Lower leg skin (tissue), 4 donors: ENCODE measurements around the gene JUP. TPM values are rescaled to one million over a fixed set of nuclear protein-coding genes. Genes with fewer than 3 reads are reported as not detected.

Experiments
- DNase-seq, 2 donors: peaks; one replicate each; pipeline ENCODE4 v3.0.0-alpha.2; 2019; ENCODE audit warnings: low spot score in 2 of 2
- H3K4me3 ChIP-seq: fragments of 200-600 bp; sonication (generic); 2 replicates; pipeline ENCODE4 v1.5.1; 2017; ENCODE audit warnings: mild to moderate bottlenecking, low read depth; ENCODE audit not compliant: poor library complexity, severe bottlenecking
- POLR2A ChIP-seq, 2 donors: fragments of 450-650 bp; IDR thresholded peaks; one replicate each; pipeline ENCODE4 v1.6.1; 2016 to 2017; ENCODE audit warnings: antibody characterized with exemption in 2 of 2, mild to moderate bottlenecking in 1 of 2, moderate library complexity in 1 of 2
- WGBS, 2 donors: methylation state at CpG; one replicate each; pipeline ENCODE4 v1.1.5; 2018; 5-methylcytosine and 5-hydroxymethylcytosine counted together
- intact Hi-C: fragments of 100-400 bp; cut with DNase I; formaldehyde crosslinking; loops from one replicate; pipeline ENCODE4 v1.15.0; 2023; ENCODE audit warnings: low total_unique reads
- total RNA-seq, 4 donors: library from RNA; depleted of rRNA; stranded (reverse); fragments of >200 nt; gene quantifications; one replicate each; pipeline ENCODE4 v1.1.0, GENCODE V29; 2016
- TF ChIP-seq, protein P1 (sequence below), 3 donors: fragments of 450-650 bp; IDR thresholded peaks; one replicate each; pipeline ENCODE4 v1.5.1; 2016; ENCODE audit warnings: antibody characterized with exemption in 3 of 3, mild to moderate bottlenecking in 3 of 3, moderate library complexity in 2 of 3

Gene JUP
- total RNA-seq, 4 donors from 2014 or later, result 1,980 to 2,336 (median 2,116) TPM

DNA sequence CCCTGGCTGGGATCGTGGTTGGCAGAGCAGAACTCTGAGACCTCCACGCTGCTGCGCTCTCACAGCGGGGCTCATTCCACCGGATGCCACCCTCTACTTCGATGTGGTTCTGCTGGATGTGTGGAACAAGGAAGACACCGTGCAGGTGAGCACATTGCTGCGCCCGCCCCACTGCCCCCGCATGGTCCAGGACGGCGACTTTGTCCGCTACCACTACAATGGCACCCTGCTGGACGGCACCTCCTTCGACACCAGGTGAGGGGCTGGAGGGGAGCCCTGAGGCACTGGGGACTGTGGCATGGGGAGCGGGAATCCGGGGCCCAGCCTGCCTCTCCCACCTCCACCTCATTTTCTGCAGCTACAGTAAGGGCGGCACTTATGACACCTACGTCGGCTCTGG, 31.5 kb upstream of the JUP start:
- intact Hi-C loops, result no loop called here
- 94 to 99% methylated on average over 20 of the region's 20 CpGs for WGBS, 2 donors

DNA sequence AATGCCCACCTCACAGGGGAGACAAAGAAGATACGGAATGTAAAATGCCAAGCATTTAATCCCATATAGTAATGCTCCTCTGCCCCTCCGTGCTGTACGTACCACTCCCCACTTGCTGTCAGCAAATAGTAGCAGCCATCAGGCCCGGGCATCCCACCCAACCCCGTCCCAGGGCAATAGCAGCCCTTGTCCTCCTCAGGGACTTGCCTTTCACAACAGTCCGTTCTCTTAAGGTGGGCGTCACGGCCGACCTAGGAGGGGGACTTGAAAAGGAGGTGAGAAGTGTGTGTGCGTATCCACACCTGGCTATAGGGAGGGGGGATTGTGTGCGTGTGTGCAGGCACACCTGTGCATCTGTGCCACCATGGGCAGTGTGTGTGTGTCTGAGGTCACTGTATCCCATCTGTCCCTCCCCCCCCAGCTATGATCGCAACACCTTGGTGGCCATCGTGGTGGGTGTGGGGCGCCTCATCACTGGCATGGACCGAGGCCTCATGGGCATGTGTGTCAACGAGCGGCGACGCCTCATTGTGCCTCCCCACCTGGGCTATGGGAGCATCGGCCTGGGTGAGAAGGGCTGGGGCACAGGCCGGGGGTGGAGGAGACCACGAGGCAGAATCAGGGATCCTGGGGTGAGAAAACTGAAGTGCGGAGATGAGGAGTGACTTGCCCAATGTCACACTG, 30.3 kb upstream of the JUP start:
- TF ChIP-seq, protein P1, sequence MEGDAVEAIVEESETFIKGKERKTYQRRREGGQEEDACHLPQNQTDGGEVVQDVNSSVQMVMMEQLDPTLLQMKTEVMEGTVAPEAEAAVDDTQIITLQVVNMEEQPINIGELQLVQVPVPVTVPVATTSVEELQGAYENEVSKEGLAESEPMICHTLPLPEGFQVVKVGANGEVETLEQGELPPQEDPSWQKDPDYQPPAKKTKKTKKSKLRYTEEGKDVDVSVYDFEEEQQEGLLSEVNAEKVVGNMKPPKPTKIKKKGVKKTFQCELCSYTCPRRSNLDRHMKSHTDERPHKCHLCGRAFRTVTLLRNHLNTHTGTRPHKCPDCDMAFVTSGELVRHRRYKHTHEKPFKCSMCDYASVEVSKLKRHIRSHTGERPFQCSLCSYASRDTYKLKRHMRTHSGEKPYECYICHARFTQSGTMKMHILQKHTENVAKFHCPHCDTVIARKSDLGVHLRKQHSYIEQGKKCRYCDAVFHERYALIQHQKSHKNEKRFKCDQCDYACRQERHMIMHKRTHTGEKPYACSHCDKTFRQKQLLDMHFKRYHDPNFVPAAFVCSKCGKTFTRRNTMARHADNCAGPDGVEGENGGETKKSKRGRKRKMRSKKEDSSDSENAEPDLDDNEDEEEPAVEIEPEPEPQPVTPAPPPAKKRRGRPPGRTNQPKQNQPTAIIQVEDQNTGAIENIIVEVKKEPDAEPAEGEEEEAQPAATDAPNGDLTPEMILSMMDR (IDR thresholded peaks at IDR 0.05), result no peak
- no peak for TF ChIP-seq POLR2A (IDR thresholded peaks at IDR 0.05)
- WGBS, 2 donors, result 94 to 95% methylated on average over 20 to 22 of the region's 23 CpGs
- DNase-seq, result no peak
- intact Hi-C loops, result no loop called here
- no peak overlapping the region for H3K4me3 ChIP-seq

More for the DNA sequence above, 31.5 kb upstream of the JUP start:
- H3K4me3 ChIP-seq, result no peak overlapping the region
- TF ChIP-seq, protein P1 (IDR thresholded peaks at IDR 0.05), result no peak
- TF ChIP-seq POLR2A (IDR thresholded peaks at IDR 0.05), result no peak
- DNase-seq, result no peak

DNA sequence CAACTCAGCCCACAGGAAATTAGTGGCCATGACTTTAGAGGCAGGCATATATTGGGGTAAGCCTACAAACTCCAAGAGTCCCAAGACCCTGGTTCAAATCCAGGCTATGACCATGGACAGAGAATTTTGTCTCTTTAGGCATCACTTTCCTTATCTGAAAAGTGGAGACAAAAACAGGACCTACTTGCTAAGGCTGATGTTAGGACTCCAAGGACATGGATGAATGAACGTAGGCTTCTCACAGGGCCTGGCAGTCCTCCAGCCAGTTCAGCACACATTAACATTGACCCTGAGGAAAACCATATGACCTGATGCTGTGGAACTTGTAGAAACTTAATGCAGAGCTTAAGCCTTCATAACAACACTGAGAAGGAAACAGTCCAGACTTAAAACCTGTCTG, 27.7 kb upstream of the JUP start:
- TF ChIP-seq, protein P1 (IDR thresholded peaks at IDR 0.05), result no peak
- no peak for TF ChIP-seq POLR2A (IDR thresholded peaks at IDR 0.05)
- intact Hi-C loops, result no loop called here
- 43 to 50% methylated on average over 1 of the region's 1 CpG for WGBS, 2 donors
- no peak for DNase-seq
- no peak overlapping the region for H3K4me3 ChIP-seq

DNA sequence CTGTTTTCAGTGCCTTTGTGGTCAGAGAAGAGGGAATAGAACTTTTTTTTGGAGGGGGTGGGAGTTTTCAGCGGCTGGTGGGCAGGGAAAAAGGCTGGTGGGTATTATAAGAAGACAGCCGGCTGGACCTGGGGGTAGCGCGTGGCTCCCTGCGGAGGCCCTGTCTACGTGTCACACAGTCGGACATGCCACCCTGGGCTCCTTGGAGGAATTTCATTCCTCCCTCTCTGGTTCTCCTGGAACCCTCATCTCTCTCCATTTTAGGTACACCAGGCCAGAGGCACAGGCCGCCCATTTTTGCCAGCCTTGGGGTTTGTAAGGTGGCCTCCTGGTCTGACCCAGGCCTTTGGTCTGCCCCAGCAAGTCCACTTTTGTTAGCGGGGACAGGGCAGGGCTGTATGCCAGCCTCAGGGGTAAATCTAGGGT, 27.2 kb upstream of the JUP start:
- DNase-seq, result no peak
- WGBS, 2 donors, result 66 to 69% methylated on average over 9 of the region's 9 CpGs
- TF ChIP-seq POLR2A (IDR thresholded peaks at IDR 0.05), result no peak
- TF ChIP-seq, protein P1 (IDR thresholded peaks at IDR 0.05), result no peak
- intact Hi-C loops, result no loop called here
- H3K4me3 ChIP-seq, result no peak overlapping the region

DNA sequence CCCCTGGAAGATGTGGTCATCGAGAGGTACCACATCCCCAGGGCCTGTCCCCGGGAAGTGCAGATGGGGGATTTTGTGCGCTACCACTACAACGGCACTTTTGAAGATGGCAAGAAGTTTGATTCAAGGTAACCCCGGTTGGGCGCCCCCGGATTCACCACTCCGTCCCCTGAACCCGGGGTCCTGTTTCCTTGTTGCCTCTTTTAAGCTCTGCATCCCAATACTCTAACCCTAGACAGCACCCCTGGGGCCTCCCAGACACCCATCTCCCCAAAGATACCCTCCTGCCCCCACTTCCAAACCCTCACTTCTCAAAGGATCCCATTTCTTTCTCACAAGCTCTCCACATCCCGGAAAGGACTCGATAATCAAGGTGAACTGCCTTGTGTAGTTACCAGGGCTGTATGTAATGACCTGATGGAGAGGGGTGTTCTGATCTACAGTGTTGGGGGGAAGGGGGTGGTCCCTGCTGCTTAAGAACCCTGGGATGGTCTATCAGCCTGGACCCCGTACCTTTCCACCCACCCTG, 26.7 kb upstream of the JUP start:
- DNase-seq, result no peak
- no peak overlapping the region for H3K4me3 ChIP-seq
- 27 to 30% methylated on average over 11 to 12 of the region's 12 CpGs for WGBS, 2 donors
- TF ChIP-seq POLR2A (IDR thresholded peaks at IDR 0.05), result no peak
- TF ChIP-seq, protein P1 (IDR thresholded peaks at IDR 0.05), result no peak
- intact Hi-C loops, result no loop called here
